SK-N-SH (cell line): ENCODE results near the gene PPP4C. TPM values are rescaled to one million over a fixed set of nuclear protein-coding genes. Genes with fewer than 3 reads are reported as not detected.

Source experiments
- CTCF ChIA-PET: fragments of 300-600, 350-600 bp; formaldehyde crosslinking; extraction: SDS; loops from one replicate; lab custom pipeline; 2021; lab: Yijun Ruan, JAX
- POLR2A ChIA-PET: fragments of 350-600 bp; sonication (Branson Sonifier 250); formaldehyde crosslinking; extraction: SDS; loops from one replicate; lab custom pipeline; 2020; ENCODE audit warnings: antibody characterized with exemption, inconsistent platforms; lab: Yijun Ruan, JAX
- DNase-seq: peaks from one replicate; pipeline ENCODE4 v3.0.0; 2012
- H2AFZ ChIP-seq: fragments of 200-600 bp; sonication (generic); 2 replicates; pipeline ENCODE4 v1.8.1; 2016; ENCODE audit warnings: antibody characterized with exemption, mild to moderate bottlenecking, low read depth
- H3F3A ChIP-seq: fragments of 200-600 bp; sonication (generic); replicated peaks from 2 replicates; pipeline ENCODE3; 2016; ENCODE audit warnings: antibody characterized with exemption, mild to moderate bottlenecking; ENCODE audit not compliant: insufficient read depth
- H3K27ac ChIP-seq, 2 experiments: fragments of 200-500 bp in 1 of 2; fragments of 200-600 bp in 1 of 2; sonication (Bioruptor generic) in 1 of 2; sonication (generic), shearing (Covaris generic) in 1 of 2; 2 replicates each; pipeline versions ENCODE4 v1.5.1 to v1.6.1; 2014 to 2016; ENCODE audit warnings: low read depth in 2 of 2, inconsistent platforms in 1 of 2, low read length in 1 of 2, mild to moderate bottlenecking in 1 of 2, mixed read lengths in 1 of 2
- H3K27me3 ChIP-seq: fragments of 200-600 bp; sonication (generic), shearing (Covaris generic); 2 replicates; pipeline ENCODE4 v1.6.1; 2016; ENCODE audit warnings: mixed run types; ENCODE audit not compliant: insufficient read depth
- H3K36me3 ChIP-seq, 2 experiments: fragments of 200-500 bp in 1 of 2; fragments of 200-600 bp in 1 of 2; sonication (Bioruptor generic) in 1 of 2; sonication (generic) in 1 of 2; replicated peaks in 1 of 2; 2 replicates each; pipeline versions ENCODE3 to v1.5.1; 2014 to 2016; ENCODE audit warnings: low read length in 1 of 2, mild to moderate bottlenecking in 1 of 2; ENCODE audit not compliant: insufficient read depth in 2 of 2, control insufficient read depth in 1 of 2
- H3K4me1 ChIP-seq, 2 experiments: fragments of 200-500 bp in 1 of 2; fragments of 200-600 bp in 1 of 2; sonication (Bioruptor generic) in 1 of 2; sonication (generic), shearing (Covaris generic) in 1 of 2; 2 replicates each; pipeline versions ENCODE4 v1.5.1 to v1.6.1; 2014 to 2016; ENCODE audit warnings: low read depth in 1 of 2, low read length in 1 of 2, mixed run types in 1 of 2; ENCODE audit not compliant: insufficient read depth in 2 of 2, control insufficient read depth in 1 of 2
- H3K4me2 ChIP-seq: fragments of 200-600 bp; sonication (generic), shearing (Covaris generic); 2 replicates; pipeline ENCODE4 v1.6.1; 2017; ENCODE audit warnings: mixed run types
- H3K4me3 ChIP-seq, 2 experiments: fragments of 200-500 bp in 1 of 2; fragments of 200-600 bp in 1 of 2; sonication (Bioruptor generic) in 1 of 2; sonication (generic), shearing (Covaris generic) in 1 of 2; 2 replicates each; pipeline versions ENCODE4 v1.5.1 to v1.8.1; 2014 to 2016; ENCODE audit warnings: low read depth in 2 of 2, inconsistent platforms in 1 of 2, low read length in 1 of 2, mild to moderate bottlenecking in 1 of 2, mixed read lengths in 1 of 2, moderate library complexity in 1 of 2
- H3K79me2 ChIP-seq: fragments of 200-600 bp; sonication (generic); 2 replicates; pipeline ENCODE4 v1.8.1; 2017; ENCODE audit warnings: mild to moderate bottlenecking; ENCODE audit not compliant: insufficient read depth
- H3K9ac ChIP-seq: fragments of 200-600 bp; sonication (generic); 2 replicates; pipeline ENCODE4 v1.6.1; 2017; ENCODE audit warnings: mixed run types
- H3K9me2 ChIP-seq: fragments of 200-600 bp; sonication (generic); 2 replicates; pipeline ENCODE4 v1.6.1; 2017; ENCODE audit warnings: mixed run types
- H3K9me3 ChIP-seq: fragments of 200-600 bp; sonication (generic); 2 replicates; pipeline ENCODE4 v1.6.1; 2017; ENCODE audit warnings: mixed run types, mild to moderate bottlenecking, moderate library complexity
- H4K20me1 ChIP-seq: fragments of 200-600 bp; sonication (generic); 2 replicates; pipeline ENCODE4 v1.6.1; 2017; ENCODE audit warnings: mild to moderate bottlenecking, mixed run types; ENCODE audit not compliant: insufficient read depth
- FOSL2 ChIP-seq: IDR thresholded peaks from 2 replicates; pipeline ENCODE4 v1.4.0; 2012; ENCODE audit warnings: low read depth, mild to moderate bottlenecking, moderate library complexity, borderline replicate concordance
- GATA2 ChIP-seq: sonication (generic); formaldehyde crosslinking; IDR thresholded peaks from 2 replicates; pipeline ENCODE4 v1.5.0; 2020; ENCODE audit warnings: mild to moderate bottlenecking, missing genetic modification reagents
- MXI1 ChIP-seq: IDR thresholded peaks from 2 replicates; pipeline ENCODE4 v1.6.1; 2012; ENCODE audit warnings: mild to moderate bottlenecking, low read depth, low read length, improper control_type of control experiment
- RAD21 ChIP-seq: IDR thresholded peaks from 2 replicates; pipeline ENCODE4 v1.6.1; 2012; ENCODE audit warnings: mild to moderate bottlenecking, low read length
- RFX5 ChIP-seq: IDR thresholded peaks from 2 replicates; pipeline ENCODE4 v1.6.1; 2012; ENCODE audit warnings: mild to moderate bottlenecking, improper control_type of control experiment, low read length
- SIN3A ChIP-seq: IDR thresholded peaks from 2 replicates; pipeline ENCODE4 v1.6.1; 2012; ENCODE audit warnings: low read depth, mild to moderate bottlenecking, low read length, moderate library complexity, borderline replicate concordance
- SMC3 ChIP-seq: IDR thresholded peaks from 2 replicates; pipeline ENCODE4 v1.6.1; 2012; ENCODE audit warnings: low read depth, low read length, improper control_type of control experiment
- TAF1 ChIP-seq: IDR thresholded peaks from 2 replicates; pipeline ENCODE4 v1.6.1; 2012; ENCODE audit warnings: low read depth, mild to moderate bottlenecking, low read length, moderate library complexity, borderline replicate concordance
- WGBS: methylation state at CpG from one replicate; pipeline ENCODE4 v1.1.6; 2017; ENCODE audit warnings: low lambda C conversion rate; 5-methylcytosine and 5-hydroxymethylcytosine counted together
- polyA plus RNA-seq, 3 experiments: library from polyadenylated mRNA; depleted of rRNA; stranded (reverse); fragments of >200 nt; gene quantifications; 2 replicates each; pipeline ENCODE4 v1.2.3, GENCODE V29; 2012
- TF ChIP-seq, protein P1 (sequence below): fragments of 200-600 bp; sonication (generic); IDR thresholded peaks from 2 replicates; pipeline ENCODE4 v1.6.1; 2017; ENCODE audit warnings: antibody characterized with exemption, mild to moderate bottlenecking, moderate library complexity
- TF ChIP-seq, protein P2 (sequence below): IDR thresholded peaks from 2 replicates; pipeline ENCODE4 v1.4.0; 2012; ENCODE audit warnings: low read depth, borderline replicate concordance

Gene PPP4C
- polyA plus RNA-seq, 1 of the 3 experiments (the other 2 are of a cell fraction), result 339 TPM

DNA sequence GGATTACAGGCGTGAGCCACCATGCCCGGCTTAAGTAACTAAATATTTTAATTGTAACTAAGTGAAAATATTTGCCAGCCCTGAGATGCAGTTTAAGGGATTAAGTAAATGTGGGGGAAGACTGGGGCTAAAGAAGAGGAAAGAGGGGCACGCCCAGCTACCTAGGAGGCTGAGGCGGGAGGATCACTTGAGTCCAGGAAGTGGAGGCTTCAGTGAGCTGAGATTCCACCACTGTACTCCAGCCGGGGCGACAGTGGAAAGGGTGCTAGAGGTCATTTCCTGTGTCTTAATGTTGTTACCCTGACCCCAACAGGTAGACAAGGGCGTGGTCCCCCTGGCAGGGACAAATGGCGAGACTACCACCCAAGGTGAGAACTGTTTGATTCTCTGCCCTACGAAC lies 7.5 kb upstream of the PPP4C start:
- H3K79me2 ChIP-seq, result peaks cover 71% of the 10 kb centered on the region
- H3K9me2 ChIP-seq, result no peaks in the 10 kb centered on the region
- TF ChIP-seq GATA2 (CRISPR knock-in tag) (no peak), MXI1 (no peak), SIN3A (no peak)
- H3K4me3 ChIP-seq, result peak overlapping the region in 1 of 2 experiments; percentile 46; a peak in 2 of 4 replicates
- H3K9ac ChIP-seq, result peak overlapping the region; percentile 34; the same call in 1 of the 2 replicates
- ChIA-PET POLR2A (no interaction called here), CTCF (interaction anchor here (0.7 to 6.7 kb wide), 8 partner anchors 8 to 95 kb away, joined by 3 to 68 read pairs (median 3); partner anchors contain the start of gene TBX6)
- H3K4me1 ChIP-seq, result peaks cover 33 to 38% of the 10 kb centered on the region in 2 experiments
- WGBS, result 99% methylated on average over 9 of the region's 9 CpGs
- H3K27me3 ChIP-seq, result no peaks in the 10 kb centered on the region
- H3K4me2 ChIP-seq, result peak overlapping the region; percentile 100
- no peak overlapping the region for H2AFZ ChIP-seq
- peaks cover 59% of the 10 kb centered on the region for H4K20me1 ChIP-seq
- peaks cover 64% of the 10 kb centered on the region for H3F3A ChIP-seq
- H3K27ac ChIP-seq, result peak overlapping the region in 1 of 2 experiments; percentile 32; a peak in 3 of 4 replicates
- DNase-seq, result no peak
- H3K9me3 ChIP-seq, result no peaks in the 10 kb centered on the region
- H3K36me3 ChIP-seq, result peaks cover 45 to 65% of the 10 kb centered on the region in 2 experiments

DNA sequence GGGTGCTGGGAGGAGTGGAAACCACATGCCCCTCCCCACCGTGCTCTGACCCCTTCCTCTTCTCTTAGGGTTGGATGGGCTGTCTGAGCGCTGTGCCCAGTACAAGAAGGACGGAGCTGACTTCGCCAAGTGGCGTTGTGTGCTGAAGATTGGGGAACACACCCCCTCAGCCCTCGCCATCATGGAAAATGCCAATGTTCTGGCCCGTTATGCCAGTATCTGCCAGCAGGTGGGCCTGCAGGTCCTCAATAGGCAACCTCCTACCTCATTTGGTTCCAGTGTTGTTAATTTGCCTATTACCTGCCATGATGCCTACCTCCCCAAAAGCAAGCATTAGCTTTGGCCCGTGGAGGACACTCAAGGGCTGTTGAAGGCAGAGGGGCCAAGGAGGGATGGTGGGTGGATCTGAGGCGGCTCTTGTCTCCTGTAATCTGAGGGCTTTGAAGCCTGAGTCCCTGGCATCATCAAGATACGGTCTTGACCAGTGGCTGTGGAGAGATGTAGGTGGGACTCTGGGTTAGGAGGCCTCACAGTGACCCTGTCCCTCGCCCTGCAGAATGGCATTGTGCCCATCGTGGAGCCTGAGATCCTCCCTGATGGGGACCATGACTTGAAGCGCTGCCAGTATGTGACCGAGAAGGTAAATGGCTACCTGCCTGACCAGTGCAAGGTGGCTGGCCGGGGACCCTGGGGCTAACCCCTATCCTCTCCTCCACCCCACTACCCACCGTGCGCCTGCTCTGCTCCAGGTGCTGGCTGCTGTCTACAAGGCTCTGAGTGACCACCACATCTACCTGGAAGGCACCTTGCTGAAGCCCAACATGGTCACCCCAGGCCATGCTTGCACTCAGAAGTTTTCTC lies 6.8 kb upstream of the PPP4C start:
- Histone ChIP-seq H4K20me1 (peaks cover 59% of the 10 kb centered on the region), H3K27me3 (no peaks in the 10 kb centered on the region), H3K9me3 (no peaks in the 10 kb centered on the region), H3K4me3 (peak overlapping the region in 1 of 2 experiments; percentile 46; a peak in 1 of 4 replicates), H3F3A (peaks cover 68% of the 10 kb centered on the region), H3K4me1 (peaks cover 27 to 31% of the 10 kb centered on the region in 2 experiments), H3K9ac (peak overlapping the region; percentile 34; the same call in 1 of the 2 replicates), H3K79me2 (peaks cover 64% of the 10 kb centered on the region), H3K27ac (peak overlapping the region in 1 of 2 experiments; percentile 32; a peak in 3 of 4 replicates), H3K9me2 (no peaks in the 10 kb centered on the region), H2AFZ (no peak overlapping the region), H3K36me3 (peaks cover 45 to 65% of the 10 kb centered on the region in 2 experiments), H3K4me2 (peak overlapping the region; percentile 100)
- DNase-seq, result peak; percentile 52
- ChIA-PET CTCF (interaction anchor here (0.7 to 6.7 kb wide), 7 partner anchors 8 to 96 kb away, joined by 3 to 68 read pairs (median 3); partner anchors contain the start of gene TBX6), POLR2A (no interaction called here)
- 96% methylated on average over 10 of the region's 17 CpGs for WGBS
- TF ChIP-seq RAD21 (peak; percentile 60), SMC3 (peak; percentile 29), RFX5 (no peak), TAF1 (no peak), FOSL2 (no peak)
- TF ChIP-seq, protein P1, sequence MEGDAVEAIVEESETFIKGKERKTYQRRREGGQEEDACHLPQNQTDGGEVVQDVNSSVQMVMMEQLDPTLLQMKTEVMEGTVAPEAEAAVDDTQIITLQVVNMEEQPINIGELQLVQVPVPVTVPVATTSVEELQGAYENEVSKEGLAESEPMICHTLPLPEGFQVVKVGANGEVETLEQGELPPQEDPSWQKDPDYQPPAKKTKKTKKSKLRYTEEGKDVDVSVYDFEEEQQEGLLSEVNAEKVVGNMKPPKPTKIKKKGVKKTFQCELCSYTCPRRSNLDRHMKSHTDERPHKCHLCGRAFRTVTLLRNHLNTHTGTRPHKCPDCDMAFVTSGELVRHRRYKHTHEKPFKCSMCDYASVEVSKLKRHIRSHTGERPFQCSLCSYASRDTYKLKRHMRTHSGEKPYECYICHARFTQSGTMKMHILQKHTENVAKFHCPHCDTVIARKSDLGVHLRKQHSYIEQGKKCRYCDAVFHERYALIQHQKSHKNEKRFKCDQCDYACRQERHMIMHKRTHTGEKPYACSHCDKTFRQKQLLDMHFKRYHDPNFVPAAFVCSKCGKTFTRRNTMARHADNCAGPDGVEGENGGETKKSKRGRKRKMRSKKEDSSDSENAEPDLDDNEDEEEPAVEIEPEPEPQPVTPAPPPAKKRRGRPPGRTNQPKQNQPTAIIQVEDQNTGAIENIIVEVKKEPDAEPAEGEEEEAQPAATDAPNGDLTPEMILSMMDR, result peak; percentile 61
- TF ChIP-seq, protein P2, sequence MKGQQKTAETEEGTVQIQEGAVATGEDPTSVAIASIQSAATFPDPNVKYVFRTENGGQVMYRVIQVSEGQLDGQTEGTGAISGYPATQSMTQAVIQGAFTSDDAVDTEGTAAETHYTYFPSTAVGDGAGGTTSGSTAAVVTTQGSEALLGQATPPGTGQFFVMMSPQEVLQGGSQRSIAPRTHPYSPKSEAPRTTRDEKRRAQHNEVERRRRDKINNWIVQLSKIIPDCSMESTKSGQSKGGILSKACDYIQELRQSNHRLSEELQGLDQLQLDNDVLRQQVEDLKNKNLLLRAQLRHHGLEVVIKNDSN, result no peak
